ENCODE data around the gene ALOX12. TPM values are rescaled to one million over a fixed set of nuclear protein-coding genes. Genes with fewer than 3 reads are reported as not detected.
"Not testable (repeated sequence)": the region's sequence is repeated elsewhere in the genome, so short reads cannot be mapped to it uniquely, and the experiment has no call there.

ALOX12 gene
- total RNA-seq, 1 experiment from 2014 or later = not detected

DNA sequence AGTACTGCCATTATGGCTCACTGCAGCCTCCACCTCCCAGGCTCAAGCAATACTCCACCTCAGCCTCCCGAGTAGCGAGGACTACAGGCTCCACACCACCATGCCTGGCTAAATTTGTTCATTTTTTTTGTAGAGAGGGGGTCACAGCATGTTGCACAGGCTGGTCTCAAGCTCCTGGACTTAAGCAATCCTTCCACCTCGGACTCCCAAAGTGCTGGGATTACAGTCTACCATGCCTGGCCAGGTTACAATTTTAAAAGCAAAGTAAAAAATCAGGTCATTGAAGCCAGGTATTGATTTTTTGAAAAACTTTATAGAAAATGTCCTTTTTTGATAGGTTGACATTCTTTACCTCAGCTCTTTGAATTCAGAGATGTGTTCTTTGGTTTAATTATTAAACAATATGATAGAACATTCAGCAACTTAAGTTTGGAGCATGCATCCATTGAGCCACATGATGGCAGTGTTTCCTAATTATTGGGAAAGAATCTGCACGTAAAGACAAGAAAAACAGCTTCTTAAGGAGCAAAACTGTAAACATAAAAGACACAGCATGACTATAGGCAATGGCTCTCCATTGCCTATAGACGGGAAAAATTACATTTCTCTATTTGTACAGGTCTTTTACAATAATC, 49.8 kb downstream of the ALOX12 start:
- peak; percentile 76 for DNase-seq (ENCODE audit: low spot score)

DNA sequence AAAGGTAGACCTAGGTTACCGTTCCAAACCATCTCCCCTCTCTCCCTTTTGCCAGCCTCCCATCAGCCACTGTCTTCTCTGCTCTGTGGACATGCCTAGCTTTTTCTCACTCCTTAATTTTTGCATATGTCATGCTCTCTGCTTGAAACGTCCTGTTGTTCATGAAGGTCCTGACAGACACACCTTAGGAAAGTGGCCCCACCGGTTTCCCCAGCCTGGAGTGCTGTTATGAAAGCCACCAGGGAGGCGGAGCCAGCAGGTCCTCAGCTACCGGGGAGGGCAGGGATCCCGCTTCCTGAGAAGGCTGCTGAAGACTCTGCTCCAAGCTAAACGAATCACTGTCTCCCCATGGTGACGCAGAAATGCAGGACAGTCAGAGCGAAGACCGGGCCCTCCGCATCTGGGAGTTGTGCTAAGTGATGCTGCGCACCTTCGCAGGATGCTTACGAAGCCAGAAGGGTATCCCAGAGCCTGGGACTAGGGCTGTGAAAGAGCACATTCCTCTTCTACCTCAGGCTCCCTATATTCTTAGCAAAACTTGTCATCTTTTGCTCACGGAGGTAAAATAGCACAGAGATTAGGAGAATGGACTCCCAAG, 50.4 kb downstream of the ALOX12 start:
- DNase-seq (ENCODE audit: low spot score) = peak; percentile 89

DNA sequence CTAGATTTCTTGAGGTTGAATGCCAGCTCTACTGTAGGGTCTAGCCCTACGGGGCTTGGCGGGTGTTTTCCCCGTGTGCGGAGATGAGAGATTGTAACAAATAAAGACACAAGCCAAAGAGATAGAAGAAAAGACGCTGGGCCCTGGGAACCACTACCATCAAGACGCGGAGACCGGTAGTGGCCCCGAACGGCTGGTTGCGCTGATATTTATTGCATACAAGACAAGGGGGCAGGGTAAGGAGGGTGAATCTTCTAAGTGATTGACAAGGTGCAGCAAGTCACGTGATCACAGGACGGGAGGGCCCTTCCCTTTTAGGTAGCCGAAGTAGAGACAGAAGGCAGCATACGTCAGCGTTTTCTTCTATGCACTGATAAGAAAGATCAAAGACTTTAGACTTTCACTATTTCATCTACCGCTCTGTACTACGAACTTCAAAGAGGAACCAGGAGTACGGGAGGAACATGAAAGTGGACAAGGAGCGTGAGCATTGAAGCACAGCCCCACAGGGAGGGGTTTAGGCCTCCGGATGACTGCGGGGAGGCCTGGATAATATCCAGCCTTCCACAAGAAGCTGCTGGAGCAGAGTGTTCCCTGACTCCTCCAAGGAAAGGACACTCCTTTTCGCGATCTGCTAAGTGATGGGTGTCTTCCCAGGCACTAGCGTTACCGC, 51.0 kb downstream of the ALOX12 start:
- peak; percentile 3 for DNase-seq (ENCODE audit: low spot score)

DNA sequence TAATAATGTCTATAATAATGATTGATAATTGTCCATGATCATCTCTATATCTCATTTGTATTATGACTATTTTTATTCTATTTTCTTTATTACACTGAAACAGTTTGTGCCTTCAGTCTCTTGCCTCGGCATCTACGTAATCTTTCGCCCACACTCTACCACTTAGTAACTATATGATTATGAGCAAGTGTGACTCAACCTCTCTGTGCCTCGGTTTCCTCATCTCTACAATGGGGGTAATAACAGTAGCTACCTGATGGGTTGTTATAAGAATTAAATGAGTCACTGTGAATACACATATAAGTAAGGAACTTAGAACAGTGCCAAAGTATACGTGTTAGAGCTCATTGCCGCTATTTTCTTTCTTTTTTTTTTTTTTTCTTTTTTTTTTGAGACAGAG, 51.7 kb downstream of the ALOX12 start:
- DNase-seq (ENCODE audit: low spot score) = no peak

DNA sequence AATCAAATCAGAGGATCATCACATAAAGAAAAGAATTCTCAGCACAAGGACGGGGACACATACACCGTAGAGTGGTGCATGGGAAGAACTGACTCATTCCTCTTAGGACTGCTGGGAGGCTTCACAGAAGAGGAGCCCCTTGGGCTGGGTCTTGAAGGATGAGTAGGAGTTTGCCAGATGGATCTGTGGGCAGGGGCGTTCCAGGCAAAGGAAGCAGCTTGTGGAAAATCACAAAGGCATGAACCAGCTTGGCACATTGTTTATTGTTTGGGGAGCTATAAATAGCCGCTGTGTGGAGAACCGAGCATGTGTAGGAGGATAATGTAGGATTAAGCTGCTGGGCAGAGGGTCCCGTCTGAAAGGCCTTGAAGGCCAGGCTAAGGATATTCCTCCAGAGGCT, 53.1 kb downstream of the ALOX12 start:
- no peak for DNase-seq (ENCODE audit: low spot score)

DNA sequence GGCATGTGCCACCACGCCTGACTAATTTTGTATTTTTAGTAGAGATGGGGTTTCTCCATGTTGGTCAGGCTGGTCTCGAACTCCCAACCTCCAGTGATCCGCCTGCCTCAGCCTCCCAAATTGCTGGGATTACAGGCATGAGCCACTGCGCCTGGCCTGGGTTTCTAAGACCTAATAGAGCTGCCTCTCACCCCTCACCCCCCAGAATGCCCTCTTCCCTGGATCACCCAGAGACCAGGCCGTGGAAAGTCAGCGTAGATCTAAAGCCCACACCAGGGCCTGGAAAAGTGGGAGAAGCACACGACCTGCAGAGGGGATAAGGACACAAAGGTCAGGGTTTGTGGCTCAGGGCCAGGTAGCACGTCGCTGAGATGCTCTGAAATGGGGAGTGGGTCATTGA, 54.7 kb downstream of the ALOX12 start:
- DNase-seq (ENCODE audit: low spot score) = not testable (repeated sequence)

- DNase-seq (ENCODE audit: low spot score) = no peak
Observed at GRCh38 chr17:7056386-7056785, 60.5 kb downstream of the ALOX12 start.

DNA sequence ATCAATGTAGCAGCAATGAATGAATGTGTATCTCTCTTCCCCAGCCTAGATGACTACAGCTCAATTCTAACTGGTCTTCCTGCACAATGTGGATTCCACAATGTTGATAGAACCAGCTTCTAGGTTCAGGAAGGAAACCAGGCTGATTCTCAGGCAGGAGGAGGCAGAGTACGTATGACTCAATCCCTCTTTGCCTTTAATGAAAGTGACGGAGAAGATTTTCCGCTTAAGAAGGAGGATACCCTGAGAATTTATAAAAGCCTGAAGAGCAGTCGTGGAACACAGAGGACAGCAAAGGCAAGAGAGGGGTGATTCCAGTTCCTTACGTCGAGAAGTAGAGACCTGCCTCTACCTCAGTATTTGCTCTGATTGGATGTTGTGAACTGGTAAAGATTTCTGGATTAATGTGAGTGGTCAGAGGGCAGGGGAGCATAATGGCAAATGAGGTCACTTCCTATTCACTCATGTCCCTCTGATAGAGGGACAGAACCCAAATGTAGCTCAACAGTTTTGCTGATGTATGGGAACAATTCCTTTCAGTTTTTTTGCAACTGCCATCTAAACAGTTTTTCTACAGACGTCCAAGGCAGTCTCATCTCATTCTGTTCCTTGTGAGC, 63.1 kb downstream of the ALOX12 start:
- no peak for DNase-seq (ENCODE audit: low spot score)

Small RNAs within 50 kb of the gene (small RNA-seq; reads per million reads assigned to genes)
- not detected for gene AC120057.1

Other genes with a start within 250 kb of the ALOX12 start
- 1.5 and 2.2 TPM in 2 replicates for gene XAF1, start 240.0 kb upstream of the ALOX12 start, total RNA-seq (2014; rRNA removed; shearing (Covaris generic))
- not detected in 2 replicates for gene FBXO39, start 219.8 kb upstream of the ALOX12 start, total RNA-seq (2014; rRNA removed; shearing (Covaris generic))
- not detected in 2 replicates for gene TEKT1, start 164.3 kb upstream of the ALOX12 start, total RNA-seq (2014; rRNA removed; shearing (Covaris generic))
- 111 and 114 TPM in 2 replicates for gene RNASEK, start 16.6 kb downstream of the ALOX12 start, total RNA-seq (2014; rRNA removed; shearing (Covaris generic))
- gene BCL6B, start 27.0 kb downstream of the ALOX12 start, total RNA-seq (2014; rRNA removed; shearing (Covaris generic)) = not detected in 2 replicates
- 0.16 and 0.28 TPM in 2 replicates for gene SLC16A13, start 40.0 kb downstream of the ALOX12 start, total RNA-seq (2014; rRNA removed; shearing (Covaris generic))
- gene SLC16A11, start 48.0 kb downstream of the ALOX12 start, total RNA-seq (2014; rRNA removed; shearing (Covaris generic)) = not detected in 2 replicates
- not detected in 2 replicates for gene CLEC10A, start 84.2 kb downstream of the ALOX12 start, total RNA-seq (2014; rRNA removed; shearing (Covaris generic))
- not detected in 2 replicates for gene ASGR2, start 118.8 kb downstream of the ALOX12 start, total RNA-seq (2014; rRNA removed; shearing (Covaris generic))
- gene ASGR1, start 183.3 kb downstream of the ALOX12 start, total RNA-seq (2014; rRNA removed; shearing (Covaris generic)) = 0.52 TPM in 1 of 2 replicates, not detected in the other
- gene DLG4, start 223.8 kb downstream of the ALOX12 start, total RNA-seq (2014; rRNA removed; shearing (Covaris generic)) = 0.26 and 1.6 TPM in 2 replicates
- 469 and 546 TPM in 2 replicates for gene ACADVL, start 223.9 kb downstream of the ALOX12 start, total RNA-seq (2014; rRNA removed; shearing (Covaris generic))
- 42.6 and 48.6 TPM in 2 replicates for gene DVL2, start 238.5 kb downstream of the ALOX12 start, total RNA-seq (2014; rRNA removed; shearing (Covaris generic))
- gene PHF23, start 243.4 kb downstream of the ALOX12 start, total RNA-seq (2014; rRNA removed; shearing (Covaris generic)) = 29.3 and 31.7 TPM in 2 replicates
- gene GABARAP, start 246.4 kb downstream of the ALOX12 start, total RNA-seq (2014; rRNA removed; shearing (Covaris generic)) = 72.3 and 84.0 TPM in 2 replicates

All from HT-29 (cell line).